ENCODE measurements around the gene NKD1.

- TF ChIP-seq CTCF (IDR thresholded peaks at IDR 0.05) (no peak), POLR2A (IDR thresholded peaks at IDR 0.05) (no peak)
Measured at GRCh38 chr16:50580180-50580798, 32.1 kb downstream of the NKD1 start.
